Breast epithelium (tissue), 3 donors: Measurements from ENCODE around the gene CHST2.

Experiments
- CTCF ChIP-seq, 3 donors: fragments of 450-650 bp; IDR thresholded peaks; one replicate each; pipeline ENCODE4 v1.5.1; 2016 to 2017; ENCODE audit warnings: antibody characterized with exemption in 3 of 3, mild to moderate bottlenecking in 3 of 3, moderate library complexity in 3 of 3
- POLR2A ChIP-seq: fragments of 450-650 bp; IDR thresholded peaks from one replicate; pipeline ENCODE4 v1.6.1; 2016; ENCODE audit warnings: antibody characterized with exemption, mild to moderate bottlenecking, moderate library complexity

DNA sequence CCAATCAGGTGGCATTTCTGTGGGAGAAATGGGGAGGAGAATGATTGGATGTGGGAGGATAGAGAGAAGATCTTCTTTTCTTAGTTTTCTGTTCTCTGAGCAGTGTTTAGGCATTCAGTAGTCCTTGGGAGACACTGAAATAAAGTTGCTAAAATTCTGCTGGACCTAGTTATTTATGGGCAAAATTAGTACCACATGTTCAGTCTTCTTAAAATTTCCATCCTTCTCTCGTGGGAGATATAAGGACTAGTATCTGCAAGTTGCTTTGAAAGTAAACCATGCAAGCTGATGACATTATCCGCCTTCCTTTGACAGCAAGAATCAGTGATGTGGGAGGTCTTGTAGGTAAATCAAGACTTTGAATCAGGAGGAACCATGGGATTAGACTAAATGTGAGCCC lies 19.9 kb upstream of the CHST2 start:
- TF ChIP-seq POLR2A (no peak), CTCF (IDR thresholded peaks at IDR 0.05) (no peak)
